22Rv1 (cell line): ENCODE data around the gene USP13.

ENCODE experiments used
- H3K27ac ChIP-seq: fragments of 450-650 bp; 2 replicates; pipeline ENCODE4 v1.5.1; 2017
- ZFX ChIP-seq: fragments of 450-650 bp; IDR thresholded peaks from 2 replicates; pipeline ENCODE4 v1.6.1; 2017; ENCODE audit warnings: antibody characterized with exemption, borderline replicate concordance
- TF ChIP-seq, protein P1 (sequence below): fragments of 450-650 bp; IDR thresholded peaks from 2 replicates; pipeline ENCODE4 v1.5.1; 2017; ENCODE audit warnings: mild to moderate bottlenecking

Gene USP13

DNA sequence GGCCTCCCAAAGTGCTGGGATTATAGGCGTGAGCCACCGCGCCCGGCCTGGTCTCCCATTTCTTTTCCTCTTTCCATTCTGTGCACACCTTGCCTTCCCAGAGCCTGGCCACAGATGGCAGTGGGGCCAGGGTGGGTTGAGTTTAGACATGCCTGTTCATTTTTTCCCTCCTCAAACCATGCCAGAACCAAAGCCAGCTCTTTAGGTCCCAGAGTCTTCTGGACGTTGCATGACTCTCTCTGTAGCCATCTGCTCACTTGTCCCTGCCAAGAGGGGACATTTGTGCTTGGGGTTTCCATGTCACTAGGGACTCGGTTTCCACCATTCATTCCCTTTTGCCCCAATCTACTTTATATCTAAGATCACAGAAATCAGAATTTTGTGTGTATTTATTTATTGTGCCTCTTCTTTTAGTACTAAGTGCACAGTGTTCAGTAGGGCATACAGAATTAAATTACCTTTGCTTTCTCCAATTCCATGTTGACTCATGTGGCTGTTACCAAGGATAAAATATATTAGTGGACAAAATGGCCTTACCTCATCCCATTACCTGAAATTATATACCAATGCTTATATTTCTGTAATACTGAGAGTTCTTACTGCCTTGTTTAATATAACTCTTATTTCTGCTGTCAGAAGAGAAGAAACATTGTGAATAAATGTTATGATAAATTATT, 49.6 kb downstream of the USP13 start:
- no peak for TF ChIP-seq ZFX
- TF ChIP-seq, protein P1, sequence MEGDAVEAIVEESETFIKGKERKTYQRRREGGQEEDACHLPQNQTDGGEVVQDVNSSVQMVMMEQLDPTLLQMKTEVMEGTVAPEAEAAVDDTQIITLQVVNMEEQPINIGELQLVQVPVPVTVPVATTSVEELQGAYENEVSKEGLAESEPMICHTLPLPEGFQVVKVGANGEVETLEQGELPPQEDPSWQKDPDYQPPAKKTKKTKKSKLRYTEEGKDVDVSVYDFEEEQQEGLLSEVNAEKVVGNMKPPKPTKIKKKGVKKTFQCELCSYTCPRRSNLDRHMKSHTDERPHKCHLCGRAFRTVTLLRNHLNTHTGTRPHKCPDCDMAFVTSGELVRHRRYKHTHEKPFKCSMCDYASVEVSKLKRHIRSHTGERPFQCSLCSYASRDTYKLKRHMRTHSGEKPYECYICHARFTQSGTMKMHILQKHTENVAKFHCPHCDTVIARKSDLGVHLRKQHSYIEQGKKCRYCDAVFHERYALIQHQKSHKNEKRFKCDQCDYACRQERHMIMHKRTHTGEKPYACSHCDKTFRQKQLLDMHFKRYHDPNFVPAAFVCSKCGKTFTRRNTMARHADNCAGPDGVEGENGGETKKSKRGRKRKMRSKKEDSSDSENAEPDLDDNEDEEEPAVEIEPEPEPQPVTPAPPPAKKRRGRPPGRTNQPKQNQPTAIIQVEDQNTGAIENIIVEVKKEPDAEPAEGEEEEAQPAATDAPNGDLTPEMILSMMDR, result no peak
- no peak overlapping the region for H3K27ac ChIP-seq

DNA sequence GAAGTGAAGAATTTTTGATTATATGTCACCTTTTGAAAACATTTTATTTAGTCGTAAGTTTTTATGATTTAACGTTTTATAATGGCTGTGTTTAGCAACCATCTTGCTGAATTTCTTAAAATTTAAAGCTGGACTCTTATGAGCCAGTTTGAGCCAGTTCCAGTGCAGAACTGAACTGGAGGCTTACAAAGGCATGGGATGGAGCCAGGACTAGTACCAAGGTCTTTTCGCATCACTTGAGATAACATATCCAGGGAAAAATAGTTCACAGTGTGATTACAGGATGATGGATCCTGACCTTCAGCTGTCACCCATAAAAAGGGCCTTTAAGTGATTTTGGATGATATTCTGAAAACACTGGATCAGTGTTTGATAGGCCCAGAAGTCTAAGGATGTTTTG, 51.0 kb downstream of the USP13 start:
- no peak for TF ChIP-seq ZFX
- TF ChIP-seq, protein P1, result no peak
- H3K27ac ChIP-seq, result no peak overlapping the region

DNA sequence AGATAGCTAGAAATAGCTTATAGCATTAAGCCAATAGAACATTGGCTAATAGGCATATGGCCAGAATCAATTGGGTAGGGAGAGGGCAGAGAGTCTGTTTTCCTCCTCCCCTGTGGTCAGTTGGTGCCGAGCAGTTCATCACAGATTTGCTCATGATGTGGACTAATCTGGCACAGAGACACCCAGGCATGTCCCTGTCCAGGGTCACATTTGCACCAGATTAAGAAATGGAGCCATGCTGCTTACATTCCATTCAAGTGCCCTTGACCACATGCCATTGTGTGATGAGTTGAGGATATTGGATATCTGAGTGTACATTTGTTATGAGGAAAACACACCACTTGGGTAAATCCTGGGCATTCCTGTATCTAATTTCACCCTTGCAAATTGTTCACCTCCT, 53.4 kb downstream of the USP13 start:
- H3K27ac ChIP-seq, result no peak overlapping the region
- TF ChIP-seq ZFX, result no peak
- TF ChIP-seq, protein P1, result no peak

DNA sequence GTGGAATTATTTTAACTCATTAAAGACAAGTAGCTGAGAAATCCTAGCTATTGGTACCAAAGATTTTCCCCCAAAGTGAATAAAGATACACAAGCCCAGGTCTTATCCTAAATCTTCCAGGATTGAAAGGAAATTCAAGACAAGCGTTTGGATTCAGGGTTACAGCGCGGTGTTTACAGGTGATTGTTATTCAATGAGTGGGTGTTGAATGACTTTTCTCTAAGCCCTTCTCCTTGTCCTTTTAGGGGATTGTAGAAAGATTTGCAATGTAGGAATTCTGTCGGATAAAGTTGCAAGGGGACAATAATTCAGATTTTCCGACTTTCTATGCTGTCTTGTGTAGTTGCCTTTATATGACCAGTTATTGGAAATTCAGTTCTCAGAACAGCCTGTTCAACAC, 57.2 kb downstream of the USP13 start:
- no peak for TF ChIP-seq ZFX
- TF ChIP-seq, protein P1, result no peak
- no peak overlapping the region for H3K27ac ChIP-seq

DNA sequence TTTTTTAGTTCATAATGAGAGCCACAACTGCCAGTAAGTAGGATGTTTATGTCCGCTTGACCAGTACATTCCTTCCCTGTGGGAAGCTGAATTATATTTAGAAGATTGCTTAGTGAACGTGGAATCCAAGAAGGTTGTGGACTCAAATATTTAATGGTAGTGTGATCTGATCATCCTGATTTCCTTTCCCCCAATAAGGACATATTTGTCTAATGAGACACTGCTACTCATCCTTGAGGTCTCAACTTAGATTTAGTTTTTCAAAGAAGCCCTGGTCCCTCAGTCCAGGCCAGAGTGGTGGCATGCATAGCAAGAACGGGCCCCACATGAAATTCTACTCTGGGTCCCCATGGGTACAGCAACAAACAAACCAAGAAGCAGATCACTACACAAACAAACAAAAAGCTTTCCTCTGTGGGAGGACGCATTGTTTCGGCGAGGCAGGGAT, 60.8 kb downstream of the USP13 start:
- TF ChIP-seq ZFX, result no peak
- TF ChIP-seq, protein P1, result no peak

DNA sequence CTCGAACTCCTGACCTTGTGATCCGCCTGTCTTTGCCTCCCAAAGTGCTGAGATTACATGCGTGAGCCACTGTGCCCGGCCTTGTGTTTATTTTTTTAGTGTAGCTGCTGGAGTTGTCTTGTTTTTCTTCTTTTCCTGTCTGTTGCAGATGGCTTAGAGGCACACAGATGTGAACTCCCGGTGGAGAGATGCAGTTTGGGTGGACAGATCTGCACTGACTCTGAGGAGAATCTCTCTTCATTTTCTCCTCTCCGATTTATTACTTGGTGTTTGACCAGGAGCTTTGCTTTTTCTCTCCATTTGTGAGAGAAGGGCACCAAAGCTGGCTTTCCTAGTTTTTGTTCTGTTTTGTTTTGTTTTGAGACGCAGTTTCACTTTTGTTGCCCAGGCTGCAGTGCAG, 62.7 kb downstream of the USP13 start:
- TF ChIP-seq ZFX, result no peak
- TF ChIP-seq, protein P1, result no peak
- no peak overlapping the region for H3K27ac ChIP-seq

More for the DNA sequence above, 60.8 kb downstream of the USP13 start:
- no peak overlapping the region for H3K27ac ChIP-seq

DNA sequence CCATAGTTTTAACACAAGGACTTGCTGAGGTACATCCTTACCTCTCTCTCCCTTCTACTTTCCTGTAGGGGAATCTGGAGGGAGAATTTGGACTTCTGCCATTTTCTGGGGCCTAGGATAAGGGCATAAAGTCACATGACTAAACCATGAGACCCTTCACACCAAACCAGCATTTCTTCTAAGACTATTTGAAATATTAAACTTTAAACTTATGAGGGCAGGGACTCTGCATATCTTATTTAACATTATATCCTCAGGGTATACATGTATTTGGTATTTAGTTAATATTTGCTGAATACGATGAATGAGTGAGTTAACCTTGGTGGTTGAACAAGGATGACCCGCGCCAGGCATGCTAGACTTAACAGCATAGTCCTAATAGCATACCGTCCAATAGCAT, 63.4 kb downstream of the USP13 start:
- TF ChIP-seq, protein P1, result no peak
- TF ChIP-seq ZFX, result no peak
- H3K27ac ChIP-seq, result no peak overlapping the region
